DND-41 (cell line): ENCODE data around the gene NUP50.

Experiments
- ATAC-seq: fragments of 200-7000 bp; cut with Tn5 transposase; 3 replicates; pipeline ENCODE4 v1.9.1; 2021; ENCODE audit warnings: low read depth; ENCODE audit not compliant: insufficient read depth
- DNase-seq: peaks from one replicate; pipeline ENCODE4 v3.0.0-alpha.2; 2020
- H2AFZ ChIP-seq: 2 replicates; pipeline ENCODE4 v1.6.0; 2012; ENCODE audit warnings: low read depth, low read length
- H3K27ac ChIP-seq: 2 replicates; pipeline ENCODE4 v1.5.1; 2012; ENCODE audit warnings: low read length, inconsistent platforms
- H3K27me3 ChIP-seq: fragments of 200-600 bp; sonication (generic); 2 replicates; pipeline ENCODE4 v1.6.0; 2012; ENCODE audit warnings: low read length, mild to moderate bottlenecking, inconsistent platforms; ENCODE audit not compliant: insufficient read depth, poor library complexity
- H3K36me3 ChIP-seq: 2 replicates; pipeline ENCODE4 v1.5.1; 2012; ENCODE audit warnings: low read length, inconsistent platforms; ENCODE audit not compliant: insufficient read depth
- H3K4me1 ChIP-seq: 2 replicates; pipeline ENCODE4 v1.5.1; 2012; ENCODE audit warnings: mild to moderate bottlenecking, low read length; ENCODE audit not compliant: insufficient read depth
- H3K4me2 ChIP-seq: 2 replicates; pipeline ENCODE4 v1.6.0; 2012; ENCODE audit warnings: mild to moderate bottlenecking, moderate library complexity, low read length, inconsistent platforms; ENCODE audit not compliant: insufficient read depth
- H3K4me3 ChIP-seq, 2 experiments: fragments of 200-600 bp in 1 of 2; shearing (Covaris generic) in 1 of 2; 2 replicates each; pipeline ENCODE4 v1.5.1; 2012 to 2016; ENCODE audit warnings: inconsistent platforms in 2 of 2, low read length in 2 of 2, mild to moderate bottlenecking in 2 of 2, low read depth in 1 of 2, moderate library complexity in 1 of 2
- H3K79me2 ChIP-seq: 2 replicates; pipeline ENCODE4 v1.6.0; 2012; ENCODE audit warnings: low read length, inconsistent platforms; ENCODE audit not compliant: insufficient read depth
- H3K9ac ChIP-seq: 2 replicates; pipeline ENCODE4 v1.6.0; 2012; ENCODE audit warnings: low read depth, mild to moderate bottlenecking, inconsistent platforms, low read length, moderate library complexity
- H3K9me3 ChIP-seq: 2 replicates; pipeline ENCODE4 v1.5.1; 2012; ENCODE audit warnings: low read length, moderate library complexity, mild to moderate bottlenecking, inconsistent platforms; ENCODE audit not compliant: insufficient read depth, severe bottlenecking
- H4K20me1 ChIP-seq: 2 replicates; pipeline ENCODE4 v1.6.0; 2012; ENCODE audit warnings: low read length; ENCODE audit not compliant: insufficient read depth
- CTCF ChIP-seq: IDR thresholded peaks from 2 replicates; pipeline ENCODE4 v1.5.1; 2012; ENCODE audit warnings: borderline replicate concordance, low read length, moderate library complexity, mild to moderate bottlenecking; ENCODE audit not compliant: poor library complexity, severe bottlenecking; ENCODE audit errors: extremely low read depth
- EZH2 ChIP-seq: IDR thresholded peaks from 3 replicates; pipeline ENCODE4 v1.6.1; 2012; ENCODE audit warnings: borderline replicate concordance, low read depth, mild to moderate bottlenecking, moderate library complexity, low read length, inconsistent platforms; ENCODE audit not compliant: severe bottlenecking

NUP50 gene

GRCh38 chr22:45217345-45217744, 53.6 kb downstream of the NUP50 start:
- TF ChIP-seq EZH2 (no peak), CTCF (no peak)
- no peak overlapping the region for H3K27ac ChIP-seq
- DNase-seq, result no peak
- H3K36me3 ChIP-seq, result no peaks in the 10 kb centered on the region
- no peak for ATAC-seq
- no peaks in the 10 kb centered on the region for H3K9me3 ChIP-seq
- H4K20me1 ChIP-seq, result peaks cover 41% of the 10 kb centered on the region
- no peak overlapping the region for H3K9ac ChIP-seq
- H2AFZ ChIP-seq, result no peak overlapping the region
- H3K4me1 ChIP-seq, result no peaks in the 10 kb centered on the region
- no peak overlapping the region for H3K4me3 ChIP-seq
- H3K4me2 ChIP-seq, result no peak overlapping the region
- peaks cover 9% of the 10 kb centered on the region; the same call in 1 of the 2 replicates for H3K79me2 ChIP-seq
- no peaks in the 10 kb centered on the region for H3K27me3 ChIP-seq

- Histone ChIP-seq H3K9ac (no peak overlapping the region), H3K9me3 (no peaks in the 10 kb centered on the region), H3K4me3 (no peak overlapping the region), H2AFZ (no peak overlapping the region), H3K4me1 (no peaks in the 10 kb centered on the region), H3K27ac (no peak overlapping the region), H3K4me2 (no peak overlapping the region), H3K27me3 (no peaks in the 10 kb centered on the region), H3K36me3 (no peaks in the 10 kb centered on the region), H4K20me1 (peaks cover 39% of the 10 kb centered on the region), H3K79me2 (peaks cover 9% of the 10 kb centered on the region; the same call in 1 of the 2 replicates)
- TF ChIP-seq CTCF, result no peak
- no peak for TF ChIP-seq EZH2
- ATAC-seq (no peak), DNase-seq (no peak)
These were observed 54.1 kb downstream of the NUP50 start for GRCh38 chr22:45217806-45218205.

GRCh38 chr22:45218976-45219375, 55.3 kb downstream of the NUP50 start:
- Histone ChIP-seq H3K27me3 (no peaks in the 10 kb centered on the region), H3K4me2 (no peak overlapping the region), H4K20me1 (peaks cover 32% of the 10 kb centered on the region), H3K4me3 (no peak overlapping the region), H2AFZ (no peak overlapping the region), H3K27ac (no peak overlapping the region), H3K36me3 (no peaks in the 10 kb centered on the region), H3K9me3 (no peaks in the 10 kb centered on the region), H3K4me1 (no peaks in the 10 kb centered on the region), H3K9ac (no peak overlapping the region), H3K79me2 (peaks cover 9% of the 10 kb centered on the region; the same call in 1 of the 2 replicates)
- DNase-seq (no peak), ATAC-seq (no peak)
- TF ChIP-seq EZH2, result no peak

GRCh38 chr22:45221201-45221600, 57.5 kb downstream of the NUP50 start:
- ATAC-seq (no peak), DNase-seq (no peak)
- no peaks in the 10 kb centered on the region for H3K4me1 ChIP-seq
- no peak overlapping the region for H3K27ac ChIP-seq
- H3K79me2 ChIP-seq, result peaks cover 9% of the 10 kb centered on the region; the same call in 1 of the 2 replicates
- H3K9ac ChIP-seq, result no peak overlapping the region
- H4K20me1 ChIP-seq, result peaks cover 44% of the 10 kb centered on the region
- H3K4me3 ChIP-seq, result no peak overlapping the region
- TF ChIP-seq CTCF (no peak), EZH2 (no peak)
- H3K36me3 ChIP-seq, result no peaks in the 10 kb centered on the region
- no peaks in the 10 kb centered on the region for H3K27me3 ChIP-seq
- no peak overlapping the region for H3K4me2 ChIP-seq
- no peak overlapping the region for H2AFZ ChIP-seq
- H3K9me3 ChIP-seq, result no peaks in the 10 kb centered on the region
